A673 (cell line): ENCODE results near the gene CLDN25.

Experiments
- CTCF ChIP-seq: fragments of 300-800, 200-600 bp; sonication (generic); conservative IDR thresholded peaks from 2 replicates; pipeline ENCODE4 v1.5.1; 2017; ENCODE audit warnings: low read depth, mild to moderate bottlenecking, antibody characterized with exemption, low read length, moderate library complexity, mixed read lengths
- EZH2 ChIP-seq: fragments of 200-600 bp; sonication (generic); IDR thresholded peaks from 2 replicates; pipeline ENCODE4 v1.6.1; 2017; ENCODE audit warnings: borderline replicate concordance, low read depth, mild to moderate bottlenecking, mixed read lengths, antibody characterized with exemption, low read length; ENCODE audit not compliant: poor library complexity, severe bottlenecking

- TF ChIP-seq CTCF, result no peak
- no peak for TF ChIP-seq EZH2
These were observed 37.6 kb downstream of the CLDN25 start for GRCh38 chr11:113817162-113817561.
